ENCODE results near the gene USP24. TPM values are rescaled to one million over a fixed set of nuclear protein-coding genes. Genes with fewer than 3 reads are reported as not detected.
"Not testable (repeated sequence)": the region's sequence is repeated elsewhere in the genome, so short reads cannot be mapped to it uniquely, and the experiment has no call there.

Gene USP24
- total RNA-seq, 1 donor from 2014 or later = 44.6 TPM

- DNase-seq (ENCODE audit: low read depth, low spot score) = no peak
- Mint-ChIP-seq H3K4me3 (no peak overlapping the region), H3K27me3 (ENCODE audit: low read depth) (no peaks in the 10 kb centered on the region), H3K9me3 (peaks cover 2% of the 10 kb centered on the region), H3K4me1 (peaks cover 14% of the 10 kb centered on the region), H3K36me3 (ENCODE audit: low read depth) (peaks cover 16% of the 10 kb centered on the region), H3K27ac (ENCODE audit: unreplicated experiment) (no peak overlapping the region)
- TF ChIP-seq CTCF (conservative IDR thresholded peaks at IDR 0.05) = no peak
Measured at GRCh38 chr1:55196433-55197035, 18.6 kb downstream of the USP24 start.

GRCh38 chr1:55195521-55196233 lies 19.5 kb downstream of the USP24 start:
- Mint-ChIP-seq H3K9me3 (peaks cover 2% of the 10 kb centered on the region), H3K27ac (ENCODE audit: unreplicated experiment) (no peak overlapping the region), H3K4me1 (peaks cover 14% of the 10 kb centered on the region), H3K36me3 (ENCODE audit: low read depth) (peaks cover 15% of the 10 kb centered on the region), H3K27me3 (ENCODE audit: low read depth) (no peaks in the 10 kb centered on the region), H3K4me3 (no peak overlapping the region)
- no peak for DNase-seq (ENCODE audit: low read depth, low spot score)
- no peak for TF ChIP-seq CTCF (conservative IDR thresholded peaks at IDR 0.05)

GRCh38 chr1:55194851-55195250 lies 20.3 kb downstream of the USP24 start:
- H3K4me1 Mint-ChIP-seq = peaks cover 14% of the 10 kb centered on the region
- no peak for TF ChIP-seq CTCF (conservative IDR thresholded peaks at IDR 0.05)
- H3K9me3 Mint-ChIP-seq = peaks cover 2% of the 10 kb centered on the region
- DNase-seq (ENCODE audit: low read depth, low spot score) = no peak
- H3K27me3 Mint-ChIP-seq (ENCODE audit: low read depth) = no peaks in the 10 kb centered on the region
- H3K27ac Mint-ChIP-seq (ENCODE audit: unreplicated experiment) = peak overlapping the region; percentile 57
- H3K36me3 Mint-ChIP-seq (ENCODE audit: low read depth) = peaks cover 14% of the 10 kb centered on the region
- no peak overlapping the region for H3K4me3 Mint-ChIP-seq

- Mint-ChIP-seq H3K4me3 (no peak overlapping the region), H3K4me1 (peaks cover 17% of the 10 kb centered on the region), H3K9me3 (no peaks in the 10 kb centered on the region), H3K36me3 (ENCODE audit: low read depth) (peaks cover 6% of the 10 kb centered on the region), H3K27me3 (ENCODE audit: low read depth) (no peaks in the 10 kb centered on the region), H3K27ac (ENCODE audit: unreplicated experiment) (no peak overlapping the region)
- no peak for DNase-seq (ENCODE audit: low read depth, low spot score)
- no peak for TF ChIP-seq CTCF (conservative IDR thresholded peaks at IDR 0.05)
Measured at GRCh38 chr1:55192093-55192492, 23.1 kb downstream of the USP24 start.

- H3K4me1 Mint-ChIP-seq = peaks cover 24% of the 10 kb centered on the region
- H3K27me3 Mint-ChIP-seq (ENCODE audit: low read depth); H3K9me3 Mint-ChIP-seq; H3K36me3 Mint-ChIP-seq (ENCODE audit: low read depth); H3K27ac Mint-ChIP-seq (ENCODE audit: unreplicated experiment); H3K4me3 Mint-ChIP-seq; DNase-seq (ENCODE audit: low read depth, low spot score): not testable (repeated sequence)
Measured at GRCh38 chr1:55191219-55191952, 23.8 kb downstream of the USP24 start.

- Mint-ChIP-seq H3K4me3 (no peak overlapping the region), H3K36me3 (ENCODE audit: low read depth) (peaks cover 16% of the 10 kb centered on the region), H3K27me3 (ENCODE audit: low read depth) (no peaks in the 10 kb centered on the region), H3K4me1 (peaks cover 24% of the 10 kb centered on the region), H3K27ac (ENCODE audit: unreplicated experiment) (no peak overlapping the region), H3K9me3 (peaks cover 8% of the 10 kb centered on the region)
- no peak for DNase-seq (ENCODE audit: low read depth, low spot score)
- TF ChIP-seq CTCF (conservative IDR thresholded peaks at IDR 0.05) = no peak
Measured at GRCh38 chr1:55190109-55190508, 25.1 kb downstream of the USP24 start.
